WTC11 (cell line): ENCODE data around the gene FAM78B.

Experiments
- CTCF ChIP-seq: fragments of 200-600 bp; IDR thresholded peaks from 2 replicates; pipeline ENCODE4 v1.8.0; 2022; ENCODE audit warnings: antibody characterized with exemption
- TP53 ChIP-seq: sonication (generic); formaldehyde crosslinking; IDR thresholded peaks from 2 replicates; pipeline ENCODE4 v1.8.1; 2023; ENCODE audit warnings: mild to moderate bottlenecking, missing genetic modification reagents

DNA sequence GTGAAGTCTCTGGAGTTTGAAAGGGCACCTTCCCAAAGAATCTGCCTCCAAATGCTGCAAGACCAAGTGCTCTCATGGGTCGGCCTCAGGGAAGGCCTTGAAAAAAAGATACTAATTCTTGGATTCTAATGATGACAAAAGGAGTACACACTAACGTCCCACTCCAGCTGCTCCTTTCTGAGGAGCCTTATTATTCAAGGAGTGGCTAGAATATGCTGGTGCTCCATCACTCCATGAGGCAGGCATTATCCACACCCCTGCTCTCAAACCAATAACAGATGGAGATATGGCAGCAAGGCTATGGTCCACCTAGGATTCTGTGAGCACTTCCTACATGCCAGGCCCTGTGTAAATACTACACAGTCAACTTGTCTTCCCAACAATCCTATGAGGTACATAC, 54.4 kb downstream of the FAM78B start:
- no peak for TF ChIP-seq CTCF
- TF ChIP-seq TP53 = no peak
